ENCODE results near the gene CDK5RAP2. TPM values are rescaled to one million over a fixed set of nuclear protein-coding genes. Genes with fewer than 3 reads are reported as not detected.

Gene CDK5RAP2
- total and polyA plus RNA-seq, 10 donors, result 19.5 to 93.7 (median 61.9) TPM

DNA sequence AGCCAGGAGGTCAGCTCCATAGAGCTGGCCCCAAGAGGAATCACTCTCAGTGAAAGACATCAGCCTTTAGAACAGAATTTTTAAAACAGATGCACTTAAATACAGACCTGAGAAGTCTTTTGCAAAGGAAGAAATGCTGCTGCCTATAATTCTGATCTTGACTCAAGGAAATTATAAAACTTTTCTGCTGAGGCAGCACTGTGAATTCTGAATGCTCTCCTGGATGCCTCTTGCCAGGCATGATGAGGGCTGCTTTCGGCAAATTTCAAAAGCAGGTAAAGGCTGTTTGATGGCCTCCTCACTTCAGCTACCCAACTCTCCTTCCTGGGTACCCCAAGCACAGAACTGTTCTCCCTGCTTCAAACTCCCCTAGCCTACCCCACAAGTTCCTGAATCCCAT, 174.8 kb downstream of the CDK5RAP2 start:
- Histone ChIP-seq H3K9me3 (no peaks in the 10 kb centered on the region), H3K27me3 (replicated peaks in 1 of 7) (no peaks in the 10 kb centered on the region), H3K4me1 (peaks cover 0 to 4% (median 0%) of the 10 kb centered on the region in 6 donors), H3K36me3 (peaks cover 3 to 100% (median 92%) of the 10 kb centered on the region in 6 donors), H3K4me3 (no peak overlapping the region), H3K27ac (peak overlapping the region in 2 of 8 donors; percentile 86)
- TF ChIP-seq POLR2AphosphoS5 (IDR thresholded peaks at IDR 0.05) (no peak), POLR2A (IDR thresholded peaks at IDR 0.05) (no peak)
- TF ChIP-seq, protein P1, sequence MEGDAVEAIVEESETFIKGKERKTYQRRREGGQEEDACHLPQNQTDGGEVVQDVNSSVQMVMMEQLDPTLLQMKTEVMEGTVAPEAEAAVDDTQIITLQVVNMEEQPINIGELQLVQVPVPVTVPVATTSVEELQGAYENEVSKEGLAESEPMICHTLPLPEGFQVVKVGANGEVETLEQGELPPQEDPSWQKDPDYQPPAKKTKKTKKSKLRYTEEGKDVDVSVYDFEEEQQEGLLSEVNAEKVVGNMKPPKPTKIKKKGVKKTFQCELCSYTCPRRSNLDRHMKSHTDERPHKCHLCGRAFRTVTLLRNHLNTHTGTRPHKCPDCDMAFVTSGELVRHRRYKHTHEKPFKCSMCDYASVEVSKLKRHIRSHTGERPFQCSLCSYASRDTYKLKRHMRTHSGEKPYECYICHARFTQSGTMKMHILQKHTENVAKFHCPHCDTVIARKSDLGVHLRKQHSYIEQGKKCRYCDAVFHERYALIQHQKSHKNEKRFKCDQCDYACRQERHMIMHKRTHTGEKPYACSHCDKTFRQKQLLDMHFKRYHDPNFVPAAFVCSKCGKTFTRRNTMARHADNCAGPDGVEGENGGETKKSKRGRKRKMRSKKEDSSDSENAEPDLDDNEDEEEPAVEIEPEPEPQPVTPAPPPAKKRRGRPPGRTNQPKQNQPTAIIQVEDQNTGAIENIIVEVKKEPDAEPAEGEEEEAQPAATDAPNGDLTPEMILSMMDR (IDR thresholded peaks at IDR 0.05 in 8 of 11, conservative IDR thresholded peaks at IDR 0.05 in 3 of 11), result no peak
- intact Hi-C loops (cut with DNase I; ENCODE audit: low total_unique reads), result no loop called here
- DNase-seq, result no peak
- WGBS, 5 donors, result 90 to 100% (median 97%) methylated on average over 1 of the region's 1 CpG

DNA sequence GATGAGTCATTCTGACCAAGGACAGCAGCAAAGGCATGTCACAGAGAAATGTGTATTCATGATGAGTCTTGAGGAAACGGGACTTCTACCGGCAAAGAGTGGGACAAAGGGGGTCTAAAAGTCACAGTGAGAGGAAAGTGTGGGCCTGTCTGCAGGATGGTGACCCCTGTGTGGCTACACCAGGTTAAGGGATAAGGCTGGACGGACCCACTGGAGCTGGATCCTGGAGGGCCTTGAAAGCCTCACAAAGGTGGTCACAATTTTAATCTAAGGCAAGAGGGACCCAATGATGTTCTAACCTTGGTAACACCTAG, 176.5 kb downstream of the CDK5RAP2 start:
- Histone ChIP-seq H3K4me3 (no peak overlapping the region), H3K27ac (peak overlapping the region in 7 of 8 donors; percentile 34 to 86 (median 79)), H3K27me3 (replicated peaks in 1 of 7) (no peaks in the 10 kb centered on the region), H3K9me3 (no peaks in the 10 kb centered on the region), H3K36me3 (peaks cover 0 to 100% (median 92%) of the 10 kb centered on the region in 6 donors), H3K4me1 (peaks cover 0 to 4% (median 0%) of the 10 kb centered on the region in 6 donors)
- 58 to 83% (median 69%) methylated on average over 3 of the region's 3 CpGs for WGBS, 5 donors
- intact Hi-C loops (cut with DNase I; ENCODE audit: low total_unique reads), result no loop called here
- TF ChIP-seq POLR2A (IDR thresholded peaks at IDR 0.05) (no peak), POLR2AphosphoS5 (IDR thresholded peaks at IDR 0.05) (peak in 1 of 3 donors; percentile 53)
- no peak for DNase-seq

DNA sequence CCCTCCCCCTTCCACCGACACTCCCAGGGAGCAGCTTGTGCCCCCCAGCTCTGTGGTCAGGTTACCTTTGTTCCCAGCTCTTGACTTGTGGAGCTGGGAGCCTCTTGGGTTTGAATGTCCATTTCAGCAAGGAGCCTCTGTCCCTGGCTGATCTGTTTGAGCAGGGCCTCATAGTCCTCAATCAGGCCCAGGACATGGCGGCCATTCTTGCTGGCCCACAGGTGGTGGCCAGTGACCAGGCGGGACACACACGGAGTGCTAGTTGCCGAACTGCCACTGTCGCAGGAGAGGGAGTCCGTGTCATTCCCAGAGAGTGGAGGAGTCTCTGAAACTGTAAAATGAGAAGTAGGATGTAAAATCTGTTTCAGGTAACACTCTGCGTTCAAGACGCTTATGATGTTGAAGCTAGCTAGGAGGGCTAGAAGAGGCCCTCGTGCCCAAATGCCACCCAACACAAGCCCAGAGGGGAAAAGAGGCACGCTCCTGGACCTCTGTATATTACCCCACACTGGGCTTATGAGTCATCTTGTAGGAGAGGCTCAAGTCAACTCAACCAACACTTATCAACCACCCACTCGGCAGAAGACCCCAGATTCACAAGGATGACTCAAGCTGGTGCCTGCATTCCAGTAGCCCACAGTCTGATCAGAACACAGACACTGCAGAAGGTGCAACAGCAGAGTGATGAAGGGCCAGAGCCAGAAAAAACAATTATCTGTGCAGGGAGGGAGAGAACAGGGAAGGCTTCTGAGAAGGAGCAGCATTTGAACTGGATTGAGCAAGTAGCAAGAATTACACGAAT, 177.0 kb downstream of the CDK5RAP2 start:
- H3K36me3 ChIP-seq, result peaks cover 0 to 100% (median 89%) of the 10 kb centered on the region in 6 donors
- no peak overlapping the region for H3K4me3 ChIP-seq
- H3K27me3 ChIP-seq (replicated peaks in 1 of 7), result no peaks in the 10 kb centered on the region
- TF ChIP-seq, protein P1 (IDR thresholded peaks at IDR 0.05 in 8 of 11, conservative IDR thresholded peaks at IDR 0.05 in 3 of 11), result no peak
- TF ChIP-seq POLR2AphosphoS5 (IDR thresholded peaks at IDR 0.05), result peak in 1 of 3 donors; percentile 17
- intact Hi-C loops (cut with DNase I; ENCODE audit: low total_unique reads), result no loop called here
- H3K27ac ChIP-seq, result peak overlapping the region in 7 of 8 donors; percentile 18 to 86 (median 79)
- DNase-seq, result peak; percentile 74
- 87 to 95% (median 92%) methylated on average over 13 of the region's 13 CpGs for WGBS, 5 donors
- H3K9me3 ChIP-seq, result no peaks in the 10 kb centered on the region
- peaks cover 0 to 4% (median 0%) of the 10 kb centered on the region in 6 donors for H3K4me1 ChIP-seq

DNA sequence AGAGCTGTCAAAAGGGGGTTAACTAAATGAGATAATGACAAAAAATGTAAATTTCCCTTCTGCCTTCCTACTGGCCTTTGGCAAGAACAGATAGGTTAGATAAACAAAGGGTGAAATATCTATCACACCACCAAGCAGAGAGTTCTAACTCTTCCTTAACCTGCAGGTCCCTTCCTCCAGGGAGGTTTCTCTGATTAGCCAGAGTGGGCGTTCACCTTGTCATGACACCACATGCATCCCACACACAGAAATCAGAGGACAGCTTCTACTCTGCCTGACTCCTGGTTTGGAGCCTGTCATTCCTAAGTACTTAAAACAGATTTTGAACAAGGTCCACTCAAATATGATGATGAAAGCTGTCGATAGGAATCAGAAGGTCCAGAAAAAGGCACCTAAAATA, 180.0 kb downstream of the CDK5RAP2 start:
- peaks cover 0 to 100% (median 84%) of the 10 kb centered on the region in 6 donors for H3K36me3 ChIP-seq
- 94 to 97% (median 96%) methylated on average over 2 of the region's 2 CpGs for WGBS, 5 donors
- no peak for DNase-seq
- intact Hi-C loops (cut with DNase I; ENCODE audit: low total_unique reads), result no loop called here
- H3K27ac ChIP-seq, result peak overlapping the region in 1 of 8 donors; percentile 34
- no peak for TF ChIP-seq POLR2A (IDR thresholded peaks at IDR 0.05)
- TF ChIP-seq, protein P1 (IDR thresholded peaks at IDR 0.05 in 8 of 11, conservative IDR thresholded peaks at IDR 0.05 in 3 of 11), result no peak
- TF ChIP-seq POLR2AphosphoS5 (IDR thresholded peaks at IDR 0.05), result no peak
- peaks cover 0 to 16% (median 0%) of the 10 kb centered on the region in 6 donors for H3K4me1 ChIP-seq
- no peaks in the 10 kb centered on the region for H3K9me3 ChIP-seq
- no peak overlapping the region for H3K4me3 ChIP-seq
- no peaks in the 10 kb centered on the region for H3K27me3 ChIP-seq (replicated peaks in 1 of 7)

Data from spleen (tissue), 11 donors.